Cardiac muscle cell (in vitro differentiated cells and primary cell): ENCODE results near the gene NXPH4. TPM values are rescaled to one million over a fixed set of nuclear protein-coding genes. Genes with fewer than 3 reads are reported as not detected.

ENCODE experiments used
- DNase-seq, 2 donors: peaks; one replicate each; pipeline versions ENCODE4 v3.0.0 to v3.0.0-alpha.2; 2010 to 2017; ENCODE audit warnings: low read depth in 1 of 2, low spot score in 1 of 2
- H3K27ac ChIP-seq: fragments of 200-600 bp; sonication (generic); 2 replicates; pipeline ENCODE4 v1.5.1; 2016
- H3K27me3 ChIP-seq: fragments of 200-600 bp; sonication (generic); 2 replicates; pipeline ENCODE4 v1.6.0; 2016; ENCODE audit warnings: control low read depth
- H3K36me3 ChIP-seq: fragments of 200-600 bp; sonication (generic); 2 replicates; pipeline ENCODE4 v1.5.1; 2016; ENCODE audit warnings: control low read depth
- H3K4me1 ChIP-seq: fragments of 200-600 bp; sonication (generic); 2 replicates; pipeline ENCODE4 v1.8.1; 2017; ENCODE audit warnings: low read depth, mild to moderate bottlenecking, mixed run types
- H3K4me3 ChIP-seq: fragments of 200-600 bp; sonication (generic); 2 replicates; pipeline ENCODE4 v1.5.1; 2016; ENCODE audit warnings: mild to moderate bottlenecking
- H3K9me3 ChIP-seq: fragments of 200-600 bp; sonication (generic); 2 replicates; pipeline ENCODE4 v1.5.1; 2017; ENCODE audit warnings: low read depth, mild to moderate bottlenecking, control low read depth
- CTCF ChIP-seq: IDR thresholded peaks from 2 replicates; pipeline ENCODE4 v1.5.1; 2012; ENCODE audit warnings: low read depth, mild to moderate bottlenecking, low read length
- polyA plus RNA-seq: library from polyadenylated mRNA; unstranded; fragments of >200 nt; fragmentation: Nextera tagmentation; extraction: Ambion mirVana; gene quantifications from 2 replicates; pipeline ENCODE4 v1.2.1, GENCODE V29; 2016
- total RNA-seq: library from RNA; depleted of rRNA; stranded (reverse); fragments of >200 nt; gene quantifications from 2 replicates; pipeline ENCODE4 v1.2.3, GENCODE V29; 2016

NXPH4 gene
- total and polyA plus RNA-seq, 2 experiments from 2014 or later, result 0.61 to 0.80 TPM

GRCh38 chr12:57183939-57184725 lies 32.5 kb upstream of the NXPH4 start:
- Histone ChIP-seq H3K4me3 (no peak overlapping the region), H3K27me3 (no peaks in the 10 kb centered on the region), H3K36me3 (peaks cover 44% of the 10 kb centered on the region), H3K9me3 (no peaks in the 10 kb centered on the region), H3K4me1 (no peaks in the 10 kb centered on the region), H3K27ac (no peak overlapping the region)
- no peak for DNase-seq
- no peak for TF ChIP-seq CTCF

GRCh38 chr12:57185403-57185802 lies 31.2 kb upstream of the NXPH4 start:
- Histone ChIP-seq H3K4me1 (no peaks in the 10 kb centered on the region), H3K9me3 (no peaks in the 10 kb centered on the region), H3K27ac (no peak overlapping the region), H3K4me3 (no peak overlapping the region), H3K27me3 (no peaks in the 10 kb centered on the region), H3K36me3 (peaks cover 42% of the 10 kb centered on the region)
- no peak for TF ChIP-seq CTCF
- DNase-seq, result no peak

GRCh38 chr12:57185906-57186508 lies 30.6 kb upstream of the NXPH4 start:
- Histone ChIP-seq H3K4me1 (no peaks in the 10 kb centered on the region), H3K4me3 (no peak overlapping the region), H3K9me3 (no peaks in the 10 kb centered on the region), H3K27me3 (no peaks in the 10 kb centered on the region), H3K27ac (no peak overlapping the region), H3K36me3 (peaks cover 41% of the 10 kb centered on the region)
- no peak for DNase-seq
- no peak for TF ChIP-seq CTCF

- Histone ChIP-seq H3K36me3 (peaks cover 44% of the 10 kb centered on the region), H3K4me3 (no peak overlapping the region), H3K27ac (no peak overlapping the region), H3K27me3 (no peaks in the 10 kb centered on the region), H3K9me3 (no peaks in the 10 kb centered on the region), H3K4me1 (no peaks in the 10 kb centered on the region)
- DNase-seq, result no peak
- TF ChIP-seq CTCF, result no peak
Observed at GRCh38 chr12:57187222-57188089, 29.1 kb upstream of the NXPH4 start.

GRCh38 chr12:57188090-57188425 lies 28.5 kb upstream of the NXPH4 start:
- H3K27me3 ChIP-seq, result no peaks in the 10 kb centered on the region
- H3K27ac ChIP-seq, result no peak overlapping the region
- no peak overlapping the region for H3K4me3 ChIP-seq
- no peak for TF ChIP-seq CTCF
- peaks cover 50% of the 10 kb centered on the region for H3K36me3 ChIP-seq
- H3K4me1 ChIP-seq, result no peaks in the 10 kb centered on the region
- no peak for DNase-seq
- H3K9me3 ChIP-seq, result no peaks in the 10 kb centered on the region
